AG10803 (cell line): ENCODE results near the gene LITAF.
"Not testable (repeated sequence)": the region's sequence is repeated elsewhere in the genome, so short reads cannot be mapped to it uniquely, and the experiment has no call there.

ENCODE experiments used
- DNase-seq: peaks from one replicate; pipeline ENCODE4 v3.0.0; 2010; ENCODE audit warnings: low read depth
- H3K4me3 ChIP-seq: 2 replicates; pipeline ENCODE4 v1.5.1; 2011; ENCODE audit warnings: mild to moderate bottlenecking, low read length, control low read depth
- CTCF ChIP-seq: conservative IDR thresholded peaks from 2 replicates; pipeline ENCODE4 v1.5.1; 2011; ENCODE audit warnings: mild to moderate bottlenecking, low read length, control low read depth, inconsistent platforms

LITAF gene

GRCh38 chr16:11599579-11599978, 12.9 kb upstream of the LITAF start:
- TF ChIP-seq CTCF = no peak
- H3K4me3 ChIP-seq = no peak overlapping the region

GRCh38 chr16:11597235-11598095, 10.7 kb upstream of the LITAF start:
- no peak for TF ChIP-seq CTCF
- peak; percentile 36 for DNase-seq
- no peak overlapping the region for H3K4me3 ChIP-seq

More at GRCh38 chr16:11599579-11599978, 12.9 kb upstream of the LITAF start:
- DNase-seq = no peak

- TF ChIP-seq CTCF = no peak
- no peak overlapping the region for H3K4me3 ChIP-seq
- DNase-seq = no peak
These were observed 10.0 kb upstream of the LITAF start for GRCh38 chr16:11596572-11597226.

GRCh38 chr16:11593581-11593980, 6.9 kb upstream of the LITAF start:
- TF ChIP-seq CTCF = no peak
- no peak for DNase-seq
- no peak overlapping the region for H3K4me3 ChIP-seq

GRCh38 chr16:11593076-11593475, 6.4 kb upstream of the LITAF start:
- H3K4me3 ChIP-seq, DNase-seq: not testable (repeated sequence)

- DNase-seq, H3K4me3 ChIP-seq: not testable (repeated sequence)
These were observed 4.9 kb upstream of the LITAF start for GRCh38 chr16:11591630-11592029.

GRCh38 chr16:11589198-11589550, 2.5 kb upstream of the LITAF start:
- no peak for DNase-seq
- H3K4me3 ChIP-seq = no peak overlapping the region
- no peak for TF ChIP-seq CTCF
